NCI-H187 (cell line): ENCODE results near the gene TESK1.
"Not testable (repeated sequence)": the region's sequence is repeated elsewhere in the genome, so short reads cannot be mapped to it uniquely, and the experiment has no call there.

Source experiments
- DNase-seq, 2 experiments: peaks; one replicate each; lab custom pipeline; 2025; lab: John Stamatoyannopoulos, UW

Gene TESK1

GRCh38 chr9:35615981-35616680, 11.1 kb downstream of the TESK1 start:
- no peak for DNase-seq

GRCh38 chr9:35616681-35617459, 11.8 kb downstream of the TESK1 start:
- DNase-seq, result no peak

GRCh38 chr9:35617548-35617947, 12.5 kb downstream of the TESK1 start:
- no peak for DNase-seq

- DNase-seq, result no peak
Measured at GRCh38 chr9:35618325-35618727, 13.3 kb downstream of the TESK1 start, which contains the start of gene CD72. Gene CD72 (minus strand): TSS chr9:35618413. CDS start chr9:35618303, 110 bp downstream.

- no peak for DNase-seq
Measured at GRCh38 chr9:35618854-35619799, 14.1 kb downstream of the TESK1 start.

GRCh38 chr9:35619800-35620158, 14.7 kb downstream of the TESK1 start:
- DNase-seq, result no peak

- no peak for DNase-seq
Measured at GRCh38 chr9:35627575-35627974, 22.5 kb downstream of the TESK1 start.

GRCh38 chr9:35628389-35628991, 23.4 kb downstream of the TESK1 start:
- no peak for DNase-seq

- DNase-seq, result no peak
Measured at GRCh38 chr9:35629597-35629996, 24.5 kb downstream of the TESK1 start.

- no peak for DNase-seq
Measured at GRCh38 chr9:35635730-35636129, 30.7 kb downstream of the TESK1 start.

GRCh38 chr9:35636135-35636876, 31.2 kb downstream of the TESK1 start:
- DNase-seq, result no peak

- not testable (repeated sequence) for DNase-seq
Measured at GRCh38 chr9:35636877-35637246, 31.8 kb downstream of the TESK1 start.

- not testable (repeated sequence) for DNase-seq
Measured at GRCh38 chr9:35637427-35637955, 32.4 kb downstream of the TESK1 start.

GRCh38 chr9:35638751-35639150, 33.7 kb downstream of the TESK1 start:
- DNase-seq, result not testable (repeated sequence)

- not testable (repeated sequence) for DNase-seq
Measured at GRCh38 chr9:35639225-35639624, 34.2 kb downstream of the TESK1 start.

GRCh38 chr9:35639631-35640030, 34.6 kb downstream of the TESK1 start:
- no peak for DNase-seq

- not testable (repeated sequence) for DNase-seq
Measured at GRCh38 chr9:35640431-35640830, 35.4 kb downstream of the TESK1 start.

- not testable (repeated sequence) for DNase-seq
Measured at GRCh38 chr9:35641478-35641877, 36.4 kb downstream of the TESK1 start.

- no peak for DNase-seq
Measured at GRCh38 chr9:35643046-35643445, 38.0 kb downstream of the TESK1 start.

- DNase-seq, result not testable (repeated sequence)
Measured at GRCh38 chr9:35645736-35646135, 40.7 kb downstream of the TESK1 start.

- no peak for DNase-seq
Measured at GRCh38 chr9:35646153-35646532, 41.1 kb downstream of the TESK1 start.
